D341Med (cell line): Measurements from ENCODE around the gene MRFAP1L1.
"Not testable (repeated sequence)": the region's sequence is repeated elsewhere in the genome, so short reads cannot be mapped to it uniquely, and the experiment has no call there.

Experiments used
- DNase-seq: peaks from one replicate; pipeline ENCODE4 v3.0.0; 2012; ENCODE audit warnings: low spot score

Gene MRFAP1L1

GRCh38 chr4:6688879-6689505 is 20.7 kb downstream of the MRFAP1L1 start:
- no peak for DNase-seq

GRCh38 chr4:6687947-6688878 is 21.5 kb downstream of the MRFAP1L1 start:
- no peak for DNase-seq

- no peak for DNase-seq
Measured at GRCh38 chr4:6686104-6686787, 23.4 kb downstream of the MRFAP1L1 start.

GRCh38 chr4:6684656-6685055 is 25.0 kb downstream of the MRFAP1L1 start:
- DNase-seq: no peak

- no peak for DNase-seq
Measured at GRCh38 chr4:6682862-6683590, 26.6 kb downstream of the MRFAP1L1 start.

- no peak for DNase-seq
Measured at GRCh38 chr4:6681191-6681590, 28.5 kb downstream of the MRFAP1L1 start.

- no peak for DNase-seq
Measured at GRCh38 chr4:6680372-6681034, 29.2 kb downstream of the MRFAP1L1 start.

- no peak for DNase-seq
Measured at GRCh38 chr4:6676722-6677558, 32.7 kb downstream of the MRFAP1L1 start.

GRCh38 chr4:6674500-6675149 is 35.0 kb downstream of the MRFAP1L1 start:
- DNase-seq: no peak

GRCh38 chr4:6673660-6674499 is 35.8 kb downstream of the MRFAP1L1 start:
- DNase-seq: peak; percentile 100

- not testable (repeated sequence) for DNase-seq
Measured at GRCh38 chr4:6673191-6673659, 36.4 kb downstream of the MRFAP1L1 start.

GRCh38 chr4:6672541-6673190 is 37.0 kb downstream of the MRFAP1L1 start:
- DNase-seq: not testable (repeated sequence)

GRCh38 chr4:6672131-6672530 is 37.5 kb downstream of the MRFAP1L1 start:
- no peak for DNase-seq

- no peak for DNase-seq
Measured at GRCh38 chr4:6671648-6672047, 38.0 kb downstream of the MRFAP1L1 start.

GRCh38 chr4:6668391-6668790 is 41.3 kb downstream of the MRFAP1L1 start:
- DNase-seq: no peak

- no peak for DNase-seq
Measured at GRCh38 chr4:6665320-6665654, 44.4 kb downstream of the MRFAP1L1 start.

GRCh38 chr4:6663596-6664393 is 45.9 kb downstream of the MRFAP1L1 start:
- no peak for DNase-seq

- no peak for DNase-seq
Measured at GRCh38 chr4:6662591-6662990, 47.1 kb downstream of the MRFAP1L1 start.
